ENCODE data around the gene TIMP4.

The TIMP4 gene

GRCh38 chr3:12185172-12185710 lies 26.5 kb upstream of the TIMP4 start:
- no peak for DNase-seq (ENCODE audit: low read depth, low spot score)

- no peak for DNase-seq (ENCODE audit: low read depth, low spot score)
These were observed 25.8 kb upstream of the TIMP4 start for GRCh38 chr3:12184541-12184940.

- DNase-seq (ENCODE audit: low read depth, low spot score), result no peak
These were observed 24.2 kb upstream of the TIMP4 start for GRCh38 chr3:12182687-12183441.

- DNase-seq (ENCODE audit: low read depth, low spot score), result no peak
These were observed 23.1 kb upstream of the TIMP4 start for GRCh38 chr3:12181806-12182205.

- no peak for DNase-seq (ENCODE audit: low read depth, low spot score)
These were observed 22.6 kb upstream of the TIMP4 start for GRCh38 chr3:12181301-12181700.

GRCh38 chr3:12180631-12181030 lies 21.9 kb upstream of the TIMP4 start:
- DNase-seq (ENCODE audit: low read depth, low spot score), result no peak

- DNase-seq (ENCODE audit: low read depth, low spot score), result no peak
These were observed 21.5 kb upstream of the TIMP4 start for GRCh38 chr3:12180218-12180617.

- no peak for DNase-seq (ENCODE audit: low read depth, low spot score)
These were observed 20.7 kb upstream of the TIMP4 start for GRCh38 chr3:12179441-12179840.

- no peak for DNase-seq (ENCODE audit: low read depth, low spot score)
These were observed 19.5 kb upstream of the TIMP4 start for GRCh38 chr3:12178091-12178820.

- no peak for DNase-seq (ENCODE audit: low read depth, low spot score)
These were observed 18.4 kb upstream of the TIMP4 start for GRCh38 chr3:12177126-12177525.

GRCh38 chr3:12175844-12176453 lies 17.2 kb upstream of the TIMP4 start:
- no peak for DNase-seq (ENCODE audit: low read depth, low spot score)

- DNase-seq (ENCODE audit: low read depth, low spot score), result no peak
These were observed 16.5 kb upstream of the TIMP4 start for GRCh38 chr3:12175137-12175593.

- no peak for DNase-seq (ENCODE audit: low read depth, low spot score)
These were observed 11.5 kb upstream of the TIMP4 start for GRCh38 chr3:12170207-12170606.

- no peak for DNase-seq (ENCODE audit: low read depth, low spot score)
These were observed 7.2 kb upstream of the TIMP4 start for GRCh38 chr3:12165909-12166308.

GRCh38 chr3:12159227-12159601 lies 502 bp upstream of the TIMP4 start:
- DNase-seq (ENCODE audit: low read depth, low spot score), result no peak

GRCh38 chr3:12157026-12157425 lies 1.7 kb downstream of the TIMP4 start:
- no peak for DNase-seq (ENCODE audit: low read depth, low spot score)

GRCh38 chr3:12155828-12156227 lies 2.9 kb downstream of the TIMP4 start:
- DNase-seq (ENCODE audit: low read depth, low spot score), result no peak

- no peak for DNase-seq (ENCODE audit: low read depth, low spot score)
These were observed 3.4 kb downstream of the TIMP4 start for GRCh38 chr3:12155264-12155663.

GRCh38 chr3:12154151-12154550 lies 4.6 kb downstream of the TIMP4 start:
- no peak for DNase-seq (ENCODE audit: low read depth, low spot score)

GRCh38 chr3:12150112-12150511 lies 8.6 kb downstream of the TIMP4 start:
- no peak for DNase-seq (ENCODE audit: low read depth, low spot score)

GRCh38 chr3:12149029-12149428 lies 9.7 kb downstream of the TIMP4 start:
- DNase-seq (ENCODE audit: low read depth, low spot score), result no peak

- DNase-seq (ENCODE audit: low read depth, low spot score), result no peak
These were observed 10.3 kb downstream of the TIMP4 start for GRCh38 chr3:12148183-12148940.

Data from activated CD4-positive, CD25-positive, alpha-beta regulatory T cell treated with anti-CD3 and anti-CD28 coated beads, Interleukin-2, amount 50 U/mL, for 16 hours (primary cell).